ENCODE results near the gene ELOB.

Gene ELOB

GRCh38 chr16:2777231-2777902 is at the start of gene ELOB:
TSS of gene ELOB (minus strand) at chr16:2777280. CDS start at chr16:2777239, 41 bp downstream.
- in situ Hi-C loops (cut with MboI; ENCODE audit: low sequenced_read_pairs), result no loop called here

- in situ Hi-C loops (cut with MboI; ENCODE audit: low sequenced_read_pairs), result no loop called here
Observed at GRCh38 chr16:2825906-2826305, 48.8 kb upstream of the ELOB start.

GRCh38 chr16:2825049-2825742 is 48.1 kb upstream of the ELOB start:
- in situ Hi-C loops (cut with MboI; ENCODE audit: low sequenced_read_pairs), result no loop called here

GRCh38 chr16:2824626-2825025 is 47.5 kb upstream of the ELOB start:
- in situ Hi-C loops (cut with MboI; ENCODE audit: low sequenced_read_pairs), result no loop called here

GRCh38 chr16:2822496-2822895 is 45.4 kb upstream of the ELOB start:
- in situ Hi-C loops (cut with MboI; ENCODE audit: low sequenced_read_pairs), result no loop called here

- in situ Hi-C loops (cut with MboI; ENCODE audit: low sequenced_read_pairs), result no loop called here
Observed at GRCh38 chr16:2822158-2822495, 45.0 kb upstream of the ELOB start.

GRCh38 chr16:2821487-2822157 is 44.5 kb upstream of the ELOB start:
- in situ Hi-C loops (cut with MboI; ENCODE audit: low sequenced_read_pairs), result no loop called here

GRCh38 chr16:2820836-2821486 is 43.9 kb upstream of the ELOB start:
- in situ Hi-C loops (cut with MboI; ENCODE audit: low sequenced_read_pairs), result no loop called here

GRCh38 chr16:2819939-2820835 is 43.1 kb upstream of the ELOB start:
- in situ Hi-C loops (cut with MboI; ENCODE audit: low sequenced_read_pairs), result no loop called here

GRCh38 chr16:2819179-2819938 is 42.3 kb upstream of the ELOB start:
- in situ Hi-C loops (cut with MboI; ENCODE audit: low sequenced_read_pairs), result no loop called here

- in situ Hi-C loops (cut with MboI; ENCODE audit: low sequenced_read_pairs), result no loop called here
Observed at GRCh38 chr16:2818272-2818876, 41.3 kb upstream of the ELOB start.

- in situ Hi-C loops (cut with MboI; ENCODE audit: low sequenced_read_pairs), result no loop called here
Observed at GRCh38 chr16:2817340-2818271, 40.5 kb upstream of the ELOB start.

GRCh38 chr16:2816751-2817339 is 39.8 kb upstream of the ELOB start, which contains the start of gene PRSS21:
TSS of gene PRSS21 (plus strand) at chr16:2817237. CDS start at chr16:2817269, 32 bp downstream.
- in situ Hi-C loops (cut with MboI; ENCODE audit: low sequenced_read_pairs), result no loop called here

- in situ Hi-C loops (cut with MboI; ENCODE audit: low sequenced_read_pairs), result no loop called here
Observed at GRCh38 chr16:2815299-2815771, 38.3 kb upstream of the ELOB start.

GRCh38 chr16:2814551-2815298 is 37.6 kb upstream of the ELOB start:
- in situ Hi-C loops (cut with MboI; ENCODE audit: low sequenced_read_pairs), result no loop called here

- in situ Hi-C loops (cut with MboI; ENCODE audit: low sequenced_read_pairs), result no loop called here
Observed at GRCh38 chr16:2813771-2814221, 36.7 kb upstream of the ELOB start.
